HepG2 (cell line): ENCODE measurements around the gene RRBP1. TPM values are rescaled to one million over a fixed set of nuclear protein-coding genes. Genes with fewer than 3 reads are reported as not detected.
A peak's percentile ranks its signal among the peaks of the same experiment; 100 is the strongest.

Source experiments
- ATAC-seq: fragments of 200-7000 bp; cut with Tn5 transposase; 3 replicates; pipeline ENCODE4 v1.9.1; 2020; ENCODE audit warnings: mild to moderate bottlenecking, moderate library complexity
- BruUV-seq: library from RNA; stranded (reverse); fragments of 400-500 nt; replicated peaks from 2 replicates; lab custom pipeline; 2021; lab: Mats Ljungman, UMichigan
- CTCF ChIA-PET: fragments of 300-600 bp; formaldehyde crosslinking; extraction: SDS; loops from one replicate; lab custom pipeline; 2021; ENCODE audit warnings: low total read pairs, inconsistent platforms, low intra/inter-chr PET ratio; lab: Yijun Ruan, JAX
- POLR2A ChIA-PET: fragments of 350-600 bp; sonication (Branson Sonifier 250); formaldehyde crosslinking; loops from one replicate; lab custom pipeline; 2020; ENCODE audit warnings: antibody characterized with exemption, inconsistent platforms; lab: Yijun Ruan, JAX
- DNase-seq: peaks from one replicate; pipeline ENCODE4 v3.0.0-alpha.2; 2015; ENCODE audit warnings: low spot score
- FAIRE-seq: peaks from 3 replicates; lab custom pipeline; 2011; peaks lifted over from hg19 to GRCh38; lab: Jason Lieb, UNC
- H2AFZ ChIP-seq: one replicate; pipeline ENCODE4 v1.6.1; 2011; ENCODE audit warnings: low read length, inconsistent platforms
- H3K27ac ChIP-seq: fragments of 300-600 bp; 3 replicates; pipeline ENCODE4 v1.8.0; 2011; ENCODE audit warnings: mixed run types, mild to moderate bottlenecking, mixed read lengths, low read length, inconsistent platforms; ENCODE audit not compliant: insufficient read depth; ENCODE audit errors: extremely low read length
- H3K27me3 ChIP-seq, 2 experiments: fragments of 200-600 bp in 1 of 2; 2 replicates in 1 of 2; 3 replicates in 1 of 2; pipeline versions ENCODE4 v1.6.0 to v1.8.0; 2011; ENCODE audit warnings: low read length in 2 of 2, mild to moderate bottlenecking in 2 of 2, moderate library complexity in 2 of 2, inconsistent platforms in 1 of 2; ENCODE audit not compliant: insufficient read depth in 2 of 2, control insufficient read depth in 1 of 2
- H3K36me3 ChIP-seq, 2 experiments: fragments of 200-600 bp in 1 of 2; replicated peaks in 1 of 2; 2 replicates in 1 of 2; 3 replicates in 1 of 2; pipeline versions ENCODE4 v1.5.1 to v1.8.0; 2011; ENCODE audit warnings: low read length in 2 of 2, inconsistent platforms in 1 of 2; ENCODE audit not compliant: insufficient read depth in 2 of 2, control insufficient read depth in 1 of 2
- H3K4me1 ChIP-seq: 2 replicates; pipeline ENCODE4 v1.5.1; 2012; ENCODE audit warnings: low read length, inconsistent platforms; ENCODE audit not compliant: insufficient read depth
- H3K4me2 ChIP-seq: 2 replicates; pipeline ENCODE4 v1.6.0; 2011; ENCODE audit warnings: low read depth, low read length, inconsistent platforms
- H3K4me3 ChIP-seq, 3 experiments: fragments of 200-600 bp in 1 of 3; sonication (generic), shearing (Covaris generic) in 1 of 3; replicated peaks in 1 of 3; 2 replicates each; pipeline ENCODE4 v1.5.1; 2011 to 2016; ENCODE audit warnings: low read length in 3 of 3, inconsistent platforms in 2 of 3, low read depth in 2 of 3, mild to moderate bottlenecking in 2 of 3, control low read depth in 1 of 3, mixed read lengths in 1 of 3; ENCODE audit not compliant: insufficient read depth in 1 of 3
- H3K79me2 ChIP-seq: one replicate; pipeline ENCODE4 v1.6.1; 2011; ENCODE audit warnings: low read length, inconsistent platforms; ENCODE audit not compliant: insufficient read depth
- H3K9ac ChIP-seq: 2 replicates; pipeline ENCODE4 v1.6.0; 2011; ENCODE audit warnings: mild to moderate bottlenecking, low read depth, low read length, inconsistent platforms; ENCODE audit not compliant: insufficient read depth
- H3K9me3 ChIP-seq: 2 replicates; pipeline ENCODE4 v1.5.1; 2012; ENCODE audit warnings: mild to moderate bottlenecking, low read length
- H4K20me1 ChIP-seq: 2 replicates; pipeline ENCODE4 v1.6.0; 2011; ENCODE audit warnings: inconsistent platforms, mild to moderate bottlenecking, low read length, moderate library complexity; ENCODE audit not compliant: insufficient read depth
- CEBPG ChIP-seq: IDR thresholded peaks from 2 replicates; pipeline ENCODE4 v1.6.1; 2016
- HNF1B ChIP-seq: sonication (generic); formaldehyde crosslinking; IDR thresholded peaks from 2 replicates; pipeline ENCODE4 v1.5.1; 2020; ENCODE audit warnings: mild to moderate bottlenecking, moderate library complexity, missing genetic modification reagents
- NFE2L2 ChIP-seq: fragments of 150-350 bp; IDR thresholded peaks from 2 replicates; pipeline ENCODE4 v1.6.1; 2014; ENCODE audit warnings: low read length
- NONO ChIP-seq, 2 experiments: fragments of 450-650 bp in 1 of 2; sonication (generic) in 1 of 2; formaldehyde crosslinking in 1 of 2; IDR thresholded peaks in 1 of 2; conservative IDR thresholded peaks in 1 of 2; 2 replicates each; pipeline versions ENCODE4 v1.6.1 to v1.8.0; 2017 to 2022; ENCODE audit warnings: mild to moderate bottlenecking in 1 of 2, missing genetic modification reagents in 1 of 2, moderate library complexity in 1 of 2
- NR2C2 ChIP-seq: sonication (generic); formaldehyde crosslinking; IDR thresholded peaks from 2 replicates; pipeline ENCODE4 v1.4.0; 2020; ENCODE audit warnings: missing genetic modification reagents, mild to moderate bottlenecking, moderate library complexity, borderline replicate concordance
- PAF1 ChIP-seq: IDR thresholded peaks from 2 replicates; pipeline ENCODE4 v1.6.1; 2016; ENCODE audit warnings: missing genetic modification reagents, missing compliant biosample characterization
- SMC3 ChIP-seq: IDR thresholded peaks from 2 replicates; pipeline ENCODE4 v1.6.1; 2011; ENCODE audit warnings: low read length, improper control_type of control experiment
- ZFY ChIP-seq: sonication (generic); formaldehyde crosslinking; IDR thresholded peaks from 2 replicates; pipeline ENCODE4 v1.4.0; 2020; ENCODE audit warnings: missing genetic modification reagents
- ZMYM4 ChIP-seq: sonication (generic); formaldehyde crosslinking; IDR thresholded peaks from 2 replicates; pipeline ENCODE4 v1.8.1; 2023; ENCODE audit warnings: mild to moderate bottlenecking, missing genetic modification reagents
- ZNF354B ChIP-seq: sonication (generic); formaldehyde crosslinking; IDR thresholded peaks from 2 replicates; pipeline ENCODE4 v1.8.0; 2022; ENCODE audit warnings: mild to moderate bottlenecking, missing genetic modification reagents
- ZNF430 ChIP-seq: sonication (generic); formaldehyde crosslinking; IDR thresholded peaks from 2 replicates; pipeline ENCODE4 v1.9.0; 2021; ENCODE audit warnings: mild to moderate bottlenecking, missing genetic modification reagents
- ZNF576 ChIP-seq: sonication (generic); formaldehyde crosslinking; IDR thresholded peaks from 2 replicates; pipeline ENCODE4 v1.4.0; 2020; ENCODE audit warnings: mild to moderate bottlenecking, missing genetic modification reagents
- ZNF605 ChIP-seq: sonication (generic); formaldehyde crosslinking; IDR thresholded peaks from 2 replicates; pipeline ENCODE4 v1.8.0; 2022; ENCODE audit warnings: mild to moderate bottlenecking, missing genetic modification reagents
- ZNF704 ChIP-seq: sonication (generic); formaldehyde crosslinking; IDR thresholded peaks from 2 replicates; pipeline ENCODE4 v1.8.1; 2023; ENCODE audit warnings: mild to moderate bottlenecking, inconsistent platforms, moderate library complexity, missing genetic modification reagents, borderline replicate concordance
- WGBS: methylation state at CpG from one replicate; pipeline ENCODE4 v1.1.6; 2017; ENCODE audit warnings: low lambda C conversion rate; 5-methylcytosine and 5-hydroxymethylcytosine counted together
- in situ Hi-C: cut with HindIII; loops from 2 replicates; pipeline ENCODE4 v1.10.0; 2017; ENCODE audit warnings: low pct_unique_long_range_greater_than_20kb; ENCODE audit not compliant: extremely low pct_ligation_motif_present
- intact Hi-C: fragments of 100-400 bp; cut with micrococcal nuclease; formaldehyde crosslinking; loops from one replicate; pipeline ENCODE4 v1.10.0; 2022; ENCODE audit not compliant: unreplicated experiment
- polyA plus RNA-seq, 8 experiments: library from polyadenylated mRNA; depleted of rRNA in 3 of 8; stranded (reverse) in 7 of 8; unstranded in 1 of 8; fragments of >200 nt; fragmentation: Illumina TruSeq in 4 of 8; extraction: Trizol in 4 of 8; gene quantifications; 2 replicates each; pipeline versions ENCODE4 v1.2.1 to v1.2.3, GENCODE V29; 2011 to 2016; ENCODE audit warnings: low read depth in 4 of 8, missing spikeins in 1 of 8, mixed read lengths in 1 of 8; ENCODE audit not compliant: insufficient read depth in 1 of 8
- total RNA-seq, 5 experiments: library from RNA; depleted of rRNA; stranded (reverse); fragments of >200 nt; fragmentation: Illumina TruSeq; extraction: Trizol; gene quantifications; 2 replicates each; pipeline ENCODE4 v1.2.3, GENCODE V29; 2016; ENCODE audit warnings: low read depth in 1 of 5
- TF ChIP-seq, protein P1 (sequence below): sonication (generic); formaldehyde crosslinking; IDR thresholded peaks from 2 replicates; pipeline ENCODE4 v1.5.0; 2020; ENCODE audit warnings: mild to moderate bottlenecking, missing genetic modification reagents, borderline replicate concordance

Gene RRBP1
- total and polyA plus RNA-seq, 2 of the 13 experiments (the other 11 are each of a cell fraction or from before 2014, with no cell fraction given) = 150 to 222 TPM

DNA sequence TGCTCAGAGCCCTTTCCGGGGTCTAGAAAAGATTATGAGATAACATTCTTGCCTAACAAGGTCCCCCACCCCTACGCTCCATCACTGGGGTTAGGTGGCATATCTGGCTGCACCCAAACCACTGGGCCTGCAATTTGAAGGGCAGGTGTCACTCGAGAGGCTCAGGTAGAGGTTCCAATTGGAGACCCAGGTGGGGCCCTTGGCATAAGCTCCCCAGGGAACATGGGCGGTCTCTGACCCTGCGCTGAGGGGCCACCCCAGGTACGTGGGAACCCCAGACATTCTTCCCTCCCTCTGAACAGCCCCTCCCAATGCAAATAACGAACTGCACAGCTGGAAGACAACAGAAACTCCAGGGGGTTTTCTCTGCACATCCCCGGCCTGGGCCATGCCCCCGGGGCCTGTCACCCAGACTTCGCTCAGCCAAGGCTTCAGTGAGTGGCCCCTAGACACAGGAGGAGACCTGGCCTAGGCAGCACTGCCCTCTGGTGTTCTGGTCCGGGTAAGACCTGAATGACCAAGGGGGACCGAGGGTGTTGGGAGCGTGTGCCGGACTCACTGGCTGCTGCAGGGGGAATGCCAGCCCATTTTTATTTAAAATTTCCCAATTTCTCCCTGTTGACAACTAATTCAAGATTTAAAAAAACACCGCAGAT, 64.7 kb downstream of the RRBP1 start:
- Histone ChIP-seq H3K9ac (no peak overlapping the region), H3K9me3 (no peaks in the 10 kb centered on the region), H3K4me2 (no peak overlapping the region), H3K4me3 (no peak overlapping the region), H4K20me1 (peaks cover 28% of the 10 kb centered on the region; the same call in 1 of the 2 replicates), H3K4me1 (peaks cover 13% of the 10 kb centered on the region), H3K36me3 (peaks cover 71 to 84% of the 10 kb centered on the region in 2 experiments), H3K79me2 (no peaks in the 10 kb centered on the region), H3K27me3 (no peaks in the 10 kb centered on the region), H2AFZ (no peak overlapping the region), H3K27ac (no peak overlapping the region)
- DNase-seq (peak; percentile 42), FAIRE-seq (peak; percentile 74), ATAC-seq (peak; percentile 35)
- in situ Hi-C loops (no loop called here), intact Hi-C loops (loop anchor here (1.0 kb wide), 2 partner anchors 80 to 112 kb away; no protein-coding TSS in a partner anchor)
- 90% methylated on average over 14 of the region's 15 CpGs for WGBS
- BruUV-seq = no TSS peak
- POLR2A ChIA-PET = no interaction called here
- CTCF ChIA-PET = interaction anchor here (1.5 to 3.3 kb wide), 2 partner anchors 81 to 112 kb away, joined by 6 to 47 read pairs; no protein-coding TSS in a partner anchor
- TF ChIP-seq NFE2L2 = no peak
- TF ChIP-seq ZNF354B (CRISPR knock-in tag) = no peak
- TF ChIP-seq NR2C2 (CRISPR knock-in tag) = no peak
- TF ChIP-seq HNF1B (CRISPR knock-in tag) = 0 out of 2 replicates have a peak, but pooled peaks have one; percentile 19
- TF ChIP-seq ZMYM4 = no peak
- no peak for TF ChIP-seq NONO (IDR thresholded peaks at IDR 0.05)
- TF ChIP-seq NONO (CRISPR knock-in tag; conservative IDR thresholded peaks at IDR 0.05) = 0 out of 2 replicates have a peak, but pooled peaks have one; percentile 26
- TF ChIP-seq ZNF430 (CRISPR knock-in tag) = no peak
- TF ChIP-seq CEBPG (CRISPR knock-in tag) = no peak
- TF ChIP-seq, protein P1, sequence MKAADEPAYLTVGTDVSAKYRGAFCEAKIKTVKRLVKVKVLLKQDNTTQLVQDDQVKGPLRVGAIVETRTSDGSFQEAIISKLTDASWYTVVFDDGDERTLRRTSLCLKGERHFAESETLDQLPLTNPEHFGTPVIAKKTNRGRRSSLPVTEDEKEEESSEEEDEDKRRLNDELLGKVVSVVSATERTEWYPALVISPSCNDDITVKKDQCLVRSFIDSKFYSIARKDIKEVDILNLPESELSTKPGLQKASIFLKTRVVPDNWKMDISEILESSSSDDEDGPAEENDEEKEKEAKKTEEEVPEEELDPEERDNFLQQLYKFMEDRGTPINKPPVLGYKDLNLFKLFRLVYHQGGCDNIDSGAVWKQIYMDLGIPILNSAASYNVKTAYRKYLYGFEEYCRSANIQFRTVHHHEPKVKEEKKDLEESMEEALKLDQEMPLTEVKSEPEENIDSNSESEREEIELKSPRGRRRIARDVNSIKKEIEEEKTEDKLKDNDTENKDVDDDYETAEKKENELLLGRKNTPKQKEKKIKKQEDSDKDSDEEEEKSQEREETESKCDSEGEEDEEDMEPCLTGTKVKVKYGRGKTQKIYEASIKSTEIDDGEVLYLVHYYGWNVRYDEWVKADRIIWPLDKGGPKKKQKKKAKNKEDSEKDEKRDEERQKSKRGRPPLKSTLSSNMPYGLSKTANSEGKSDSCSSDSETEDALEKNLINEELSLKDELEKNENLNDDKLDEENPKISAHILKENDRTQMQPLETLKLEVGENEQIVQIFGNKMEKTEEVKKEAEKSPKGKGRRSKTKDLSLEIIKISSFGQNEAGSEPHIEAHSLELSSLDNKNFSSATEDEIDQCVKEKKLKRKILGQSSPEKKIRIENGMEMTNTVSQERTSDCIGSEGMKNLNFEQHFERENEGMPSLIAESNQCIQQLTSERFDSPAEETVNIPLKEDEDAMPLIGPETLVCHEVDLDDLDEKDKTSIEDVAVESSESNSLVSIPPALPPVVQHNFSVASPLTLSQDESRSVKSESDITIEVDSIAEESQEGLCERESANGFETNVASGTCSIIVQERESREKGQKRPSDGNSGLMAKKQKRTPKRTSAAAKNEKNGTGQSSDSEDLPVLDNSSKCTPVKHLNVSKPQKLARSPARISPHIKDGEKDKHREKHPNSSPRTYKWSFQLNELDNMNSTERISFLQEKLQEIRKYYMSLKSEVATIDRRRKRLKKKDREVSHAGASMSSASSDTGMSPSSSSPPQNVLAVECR = 0 out of 2 replicates have a peak, but pooled peaks have one; percentile 6
- TF ChIP-seq PAF1 (CRISPR knock-in tag) = no peak
- TF ChIP-seq ZNF605 (CRISPR knock-in tag) = 0 out of 2 replicates have a peak, but pooled peaks have one; percentile 37
- no peak for TF ChIP-seq ZNF576 (CRISPR knock-in tag)
- TF ChIP-seq SMC3 = peak; percentile 63
- no peak for TF ChIP-seq ZNF704
- peak; percentile 19; the same call in 1 of the 2 replicates for TF ChIP-seq ZFY (CRISPR knock-in tag)
